ENCODE results near the gene PDP2. TPM values are rescaled to one million over a fixed set of nuclear protein-coding genes. Genes with fewer than 3 reads are reported as not detected.
A peak's percentile ranks its signal among the peaks of the same experiment; 100 is the strongest.
"Not testable (repeated sequence)": the region's sequence is repeated elsewhere in the genome, so short reads cannot be mapped to it uniquely, and the experiment has no call there.

PDP2 gene
- total RNA-seq, 6 experiments from 2014 or later, result 12.8 to 17.7 (median 16.2) TPM

DNA sequence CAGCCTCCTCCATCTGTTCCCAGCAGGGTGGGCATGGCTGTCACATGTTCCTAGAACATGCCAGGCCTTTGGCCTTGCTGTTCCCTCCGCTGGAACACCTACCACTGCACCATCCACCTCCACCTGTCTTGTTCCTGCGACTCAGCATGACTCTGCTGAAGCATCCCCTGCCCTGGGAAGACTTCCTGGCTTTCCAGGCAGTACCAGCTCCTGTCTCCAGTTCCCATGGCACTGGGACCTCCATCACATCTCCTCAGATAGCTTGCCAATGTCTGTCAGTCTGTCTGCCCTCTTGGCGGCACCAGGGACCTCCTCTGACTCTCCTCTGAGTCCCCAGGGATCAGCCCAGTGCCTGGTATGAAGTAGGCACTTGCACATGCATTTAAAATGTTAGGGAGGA lies 15.7 kb downstream of the PDP2 start:
- no peaks in the 10 kb centered on the region for H3K36me3 Mint-ChIP-seq (ENCODE audit: low read depth)
- H3K27me3 Mint-ChIP-seq (ENCODE audit: insufficient read depth), result peaks cover 4% of the 10 kb centered on the region
- no peaks in the 10 kb centered on the region for H3K9me3 Mint-ChIP-seq
- no peak for DNase-seq
- TF ChIP-seq, protein P1, sequence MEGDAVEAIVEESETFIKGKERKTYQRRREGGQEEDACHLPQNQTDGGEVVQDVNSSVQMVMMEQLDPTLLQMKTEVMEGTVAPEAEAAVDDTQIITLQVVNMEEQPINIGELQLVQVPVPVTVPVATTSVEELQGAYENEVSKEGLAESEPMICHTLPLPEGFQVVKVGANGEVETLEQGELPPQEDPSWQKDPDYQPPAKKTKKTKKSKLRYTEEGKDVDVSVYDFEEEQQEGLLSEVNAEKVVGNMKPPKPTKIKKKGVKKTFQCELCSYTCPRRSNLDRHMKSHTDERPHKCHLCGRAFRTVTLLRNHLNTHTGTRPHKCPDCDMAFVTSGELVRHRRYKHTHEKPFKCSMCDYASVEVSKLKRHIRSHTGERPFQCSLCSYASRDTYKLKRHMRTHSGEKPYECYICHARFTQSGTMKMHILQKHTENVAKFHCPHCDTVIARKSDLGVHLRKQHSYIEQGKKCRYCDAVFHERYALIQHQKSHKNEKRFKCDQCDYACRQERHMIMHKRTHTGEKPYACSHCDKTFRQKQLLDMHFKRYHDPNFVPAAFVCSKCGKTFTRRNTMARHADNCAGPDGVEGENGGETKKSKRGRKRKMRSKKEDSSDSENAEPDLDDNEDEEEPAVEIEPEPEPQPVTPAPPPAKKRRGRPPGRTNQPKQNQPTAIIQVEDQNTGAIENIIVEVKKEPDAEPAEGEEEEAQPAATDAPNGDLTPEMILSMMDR (IDR thresholded peaks at IDR 0.05), result no peak
- H3K4me3 Mint-ChIP-seq, result no peak overlapping the region
- H3K27ac Mint-ChIP-seq, result no peak overlapping the region; the same call in 1 of the 2 replicates
- peaks cover 56% of the 10 kb centered on the region for H3K4me1 Mint-ChIP-seq (ENCODE audit: low read depth)

DNA sequence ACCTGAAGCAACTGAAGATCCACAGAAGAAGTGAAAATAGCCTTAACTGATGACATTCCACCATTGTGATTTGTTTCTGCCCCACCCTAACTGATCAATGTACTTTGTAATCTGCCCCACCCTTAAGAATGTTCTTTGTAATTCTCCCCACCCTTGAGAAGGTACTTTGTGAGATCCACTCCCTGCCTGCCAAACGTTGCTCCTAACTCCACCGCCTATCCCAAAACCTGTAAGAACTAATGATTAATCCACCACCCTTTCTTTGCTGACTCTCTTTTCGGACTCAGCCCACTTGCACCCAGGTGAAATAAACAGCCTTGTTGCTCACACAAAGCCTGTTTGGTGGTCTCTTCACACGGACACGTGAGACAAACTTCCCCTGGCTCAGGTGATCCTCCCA lies 16.4 kb downstream of the PDP2 start:
- DNase-seq; H3K4me3 Mint-ChIP-seq; H3K27me3 Mint-ChIP-seq (ENCODE audit: insufficient read depth); H3K9me3 Mint-ChIP-seq; H3K36me3 Mint-ChIP-seq (ENCODE audit: low read depth); H3K27ac Mint-ChIP-seq: not testable (repeated sequence)
- peaks cover 58% of the 10 kb centered on the region for H3K4me1 Mint-ChIP-seq (ENCODE audit: low read depth)

DNA sequence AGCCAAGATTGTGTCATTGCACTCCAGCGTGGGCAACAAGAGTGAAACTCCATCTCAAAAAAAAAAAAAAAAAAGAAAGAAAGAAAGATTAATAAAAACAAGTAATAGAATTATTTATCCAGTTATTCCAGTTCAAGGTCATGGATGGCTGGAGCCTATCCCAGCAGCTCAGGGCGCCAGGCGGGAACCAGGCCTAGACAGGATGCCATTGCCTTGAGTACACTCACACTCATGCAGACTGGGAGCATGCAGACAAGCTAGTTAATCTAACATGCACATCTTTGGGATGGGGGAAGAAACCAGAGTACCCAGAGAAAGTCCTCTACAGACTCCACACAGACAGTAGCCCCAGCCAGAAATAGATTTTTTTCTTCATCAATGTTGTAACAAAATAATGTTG lies 17.9 kb downstream of the PDP2 start:
- peaks cover 58% of the 10 kb centered on the region for H3K4me1 Mint-ChIP-seq (ENCODE audit: low read depth)
- no peak overlapping the region for H3K27ac Mint-ChIP-seq
- TF ChIP-seq, protein P1 (IDR thresholded peaks at IDR 0.05), result no peak
- no peaks in the 10 kb centered on the region for H3K36me3 Mint-ChIP-seq (ENCODE audit: low read depth)
- peak; percentile 69 for DNase-seq
- H3K27me3 Mint-ChIP-seq (ENCODE audit: insufficient read depth), result peaks cover 4% of the 10 kb centered on the region
- H3K4me3 Mint-ChIP-seq, result no peak overlapping the region
- H3K9me3 Mint-ChIP-seq, result no peaks in the 10 kb centered on the region

DNA sequence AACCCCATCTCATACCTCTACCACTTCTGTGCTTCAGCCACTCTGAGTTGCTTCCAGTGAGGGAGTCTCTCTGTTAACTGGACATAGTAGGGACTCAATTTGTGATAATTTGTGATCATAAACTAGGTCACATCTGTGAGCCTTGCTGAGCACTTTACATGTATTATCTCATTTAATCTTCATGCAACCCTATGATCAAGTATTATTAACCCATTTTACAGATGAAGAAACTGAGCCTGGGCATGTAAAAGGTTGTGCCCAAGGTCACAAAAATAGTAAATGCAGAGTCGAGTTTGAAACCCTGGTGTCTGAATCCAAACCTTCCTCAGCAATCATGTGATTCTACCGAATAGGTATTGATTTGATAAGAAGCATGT lies 18.6 kb downstream of the PDP2 start:
- Mint-ChIP-seq H3K4me1 (ENCODE audit: low read depth) (peaks cover 58% of the 10 kb centered on the region), H3K4me3 (no peak overlapping the region), H3K9me3 (no peaks in the 10 kb centered on the region), H3K27ac (peak overlapping the region; percentile 48; the same call in 1 of the 2 replicates), H3K27me3 (ENCODE audit: insufficient read depth) (peaks cover 4% of the 10 kb centered on the region), H3K36me3 (ENCODE audit: low read depth) (no peaks in the 10 kb centered on the region)
- TF ChIP-seq, protein P1 (IDR thresholded peaks at IDR 0.05), result no peak
- DNase-seq, result no peak

DNA sequence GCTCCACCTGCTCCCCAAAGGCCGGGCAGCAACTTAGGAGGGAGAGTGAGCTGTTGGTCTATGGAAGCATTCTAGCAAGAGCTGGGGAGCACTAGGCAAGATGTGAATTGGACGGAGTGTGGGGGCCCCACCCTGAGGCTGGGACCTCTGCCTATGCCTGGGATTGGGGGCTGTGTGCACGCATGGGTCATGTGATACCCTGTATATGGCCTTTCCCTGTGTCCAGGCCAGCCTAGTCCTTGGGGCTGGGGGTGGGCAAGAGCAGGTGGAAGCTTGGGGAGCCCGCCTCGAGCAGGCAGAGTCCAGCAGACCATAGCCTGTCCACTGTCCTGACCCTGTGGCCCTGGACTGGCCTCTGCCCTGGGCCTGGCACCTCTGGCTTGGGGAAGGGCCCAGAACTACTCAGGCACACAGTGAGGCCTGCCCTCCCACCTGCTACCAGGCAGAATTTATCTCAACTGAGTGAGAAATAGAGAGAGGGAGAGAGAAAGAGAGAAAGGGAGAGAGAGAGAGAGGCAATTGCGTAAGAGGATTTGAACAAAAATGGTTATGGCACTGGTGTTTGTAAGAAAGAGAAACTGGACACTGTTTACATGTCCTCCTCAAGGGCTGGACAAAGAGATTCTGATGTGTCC lies 19.1 kb downstream of the PDP2 start:
- Mint-ChIP-seq H3K4me3 (peak overlapping the region; percentile 40), H3K36me3 (ENCODE audit: low read depth) (no peaks in the 10 kb centered on the region), H3K9me3 (no peaks in the 10 kb centered on the region), H3K27me3 (ENCODE audit: insufficient read depth) (peaks cover 4% of the 10 kb centered on the region), H3K4me1 (ENCODE audit: low read depth) (peaks cover 56% of the 10 kb centered on the region), H3K27ac (peak overlapping the region; percentile 72)
- TF ChIP-seq, protein P1 (IDR thresholded peaks at IDR 0.05), result no peak
- peak; percentile 53 for DNase-seq

DNA sequence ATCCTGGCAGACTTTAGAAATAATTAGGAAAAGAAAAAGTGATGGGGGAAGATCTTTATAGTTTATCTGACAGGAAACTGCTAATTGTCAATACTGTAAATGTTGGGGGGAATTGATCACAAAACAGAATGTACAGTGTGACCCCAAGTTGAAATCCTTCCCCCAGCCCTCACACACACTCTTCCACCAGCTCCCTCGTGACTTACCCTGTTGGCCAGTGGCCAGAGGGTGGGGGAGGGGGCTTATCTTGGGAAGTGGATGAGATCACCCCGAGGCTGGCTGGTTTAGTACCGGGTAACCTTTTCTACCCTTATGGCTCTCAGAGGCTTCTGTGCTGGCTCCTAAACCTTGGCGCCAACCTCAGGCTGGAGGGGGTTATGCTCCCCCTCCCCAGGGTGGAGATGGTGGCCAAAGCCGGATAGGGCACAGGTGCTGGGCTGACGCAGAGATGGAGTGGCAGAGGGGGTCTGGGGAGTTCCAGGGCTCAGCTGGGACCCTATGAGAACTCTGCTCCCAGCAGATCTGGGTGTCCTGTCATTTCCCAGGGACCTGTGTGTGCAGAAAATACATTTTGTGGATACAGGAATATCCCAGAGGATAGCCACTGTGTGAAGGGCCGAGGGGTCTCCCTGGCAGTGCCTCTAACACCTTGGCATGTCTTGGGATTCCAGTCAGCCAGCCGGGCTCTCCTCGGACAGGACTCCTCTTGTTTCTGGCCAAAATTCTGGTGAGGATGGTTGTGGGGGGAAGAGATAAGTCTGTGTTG lies 19.8 kb downstream of the PDP2 start:
- TF ChIP-seq, protein P1 (IDR thresholded peaks at IDR 0.05), result no peak
- peaks cover 56% of the 10 kb centered on the region for H3K4me1 Mint-ChIP-seq (ENCODE audit: low read depth)

More for the DNA sequence above, 19.8 kb downstream of the PDP2 start:
- Mint-ChIP-seq H3K4me3 (peak overlapping the region; percentile 40), H3K27me3 (ENCODE audit: insufficient read depth) (peaks cover 4% of the 10 kb centered on the region), H3K27ac (peak overlapping the region; percentile 72), H3K36me3 (ENCODE audit: low read depth) (no peaks in the 10 kb centered on the region), H3K9me3 (no peaks in the 10 kb centered on the region)
- DNase-seq, result peak; percentile 60

Measured in HFFc6 (cell line).